Measurements from ENCODE around the gene BCAM. TPM values are rescaled to one million over a fixed set of nuclear protein-coding genes. Genes with fewer than 3 reads are reported as not detected.

The BCAM gene
- polyA plus RNA-seq, 2 of the 4 experiments (the other 2 are of a cell fraction): 18.4 to 88.1 TPM

- Histone ChIP-seq H3K27ac (no peak overlapping the region), H3K4me2 (no peak overlapping the region), H3K4me3 (no peak overlapping the region), H3K9me3 (no peaks in the 10 kb centered on the region), H3K4me1 (peaks cover 8% of the 10 kb centered on the region)
- ATAC-seq (no peak), FAIRE-seq (no peak), DNase-seq (ENCODE audit: low read depth in 1 of 2, low spot score in 1 of 2) (no peak)
- ChIA-PET CTCF (interaction anchor here (0.5 to 7.0 kb wide), 9 partner anchors 10 to 329 kb away, joined by 3 to 117 read pairs (median 5); partner anchors contain the start of gene BCAM), POLR2A (no interaction called here)
- no peak for TF ChIP-seq E2F6 (IDR thresholded peaks at IDR 0.05; ENCODE audit: borderline replicate concordance, low read depth)
- no peak for TF ChIP-seq POLR2AphosphoS2 (conservative IDR thresholded peaks at IDR 0.05; ENCODE audit: low read length)
- no peak for TF ChIP-seq GATA3 (IDR thresholded peaks at IDR 0.05; ENCODE audit: borderline replicate concordance)
- no peak for TF ChIP-seq ELK1 (IDR thresholded peaks at IDR 0.05; ENCODE audit: low read depth, low read length)
- TF ChIP-seq ZFP36 (IDR thresholded peaks at IDR 0.05; ENCODE audit: borderline replicate concordance, partially characterized antibody): no peak
- no peak for TF ChIP-seq HMGXB4 (CRISPR knock-in tag; IDR thresholded peaks at IDR 0.05; ENCODE audit: borderline replicate concordance)
- no peak for TF ChIP-seq BHLHE40 (IDR thresholded peaks at IDR 0.05; ENCODE audit: low read depth, low read length)
- no peak for TF ChIP-seq ZC3H11A (IDR thresholded peaks at IDR 0.05)
- TF ChIP-seq TP53 (CRISPR knock-in tag; IDR thresholded peaks at IDR 0.05): no peak
- TF ChIP-seq NR3C1 (IDR thresholded peaks at IDR 0.05): no peak
- TF ChIP-seq SREBF2 (IDR thresholded peaks at IDR 0.05): no peak
- TF ChIP-seq NPAS2 (CRISPR knock-in tag; IDR thresholded peaks at IDR 0.05; ENCODE audit: borderline replicate concordance): no peak
- no peak for TF ChIP-seq PBX3 (IDR thresholded peaks at IDR 0.05)
- no peak for TF ChIP-seq POLR2A (IDR thresholded peaks at IDR 0.05; ENCODE audit: low read length)
- TF ChIP-seq CBX8 (IDR thresholded peaks at IDR 0.05): no peak
- no peak for TF ChIP-seq RARB (CRISPR knock-in tag; IDR thresholded peaks at IDR 0.05)
- no peak for TF ChIP-seq ATOH8 (CRISPR knock-in tag; IDR thresholded peaks at IDR 0.05; ENCODE audit: low read depth)
- 75% methylated on average over 7 of the region's 7 CpGs for WGBS (ENCODE audit: missing lambda C conversion rate)
These were observed 31.9 kb downstream of the BCAM start for GRCh38 chr19:44840811-44841210.

- no peak for FAIRE-seq
- TF ChIP-seq ELK1 (IDR thresholded peaks at IDR 0.05; ENCODE audit: low read depth, low read length): no peak
- no peak for TF ChIP-seq HMGXB4 (CRISPR knock-in tag; IDR thresholded peaks at IDR 0.05; ENCODE audit: borderline replicate concordance)
- no peak for TF ChIP-seq PHF8 (IDR thresholded peaks at IDR 0.05; ENCODE audit: borderline replicate concordance, low read depth)
- TF ChIP-seq KDM5A (IDR thresholded peaks at IDR 0.05): no peak
- TF ChIP-seq RARB (CRISPR knock-in tag; IDR thresholded peaks at IDR 0.05): no peak
- TF ChIP-seq CBX8 (IDR thresholded peaks at IDR 0.05): no peak
- no peak for TF ChIP-seq NPAS2 (CRISPR knock-in tag; IDR thresholded peaks at IDR 0.05; ENCODE audit: borderline replicate concordance)
- TF ChIP-seq HES2 (IDR thresholded peaks at IDR 0.05): no peak
- TF ChIP-seq JUNB (IDR thresholded peaks at IDR 0.05): no peak
- TF ChIP-seq RNF2 (IDR thresholded peaks at IDR 0.05; ENCODE audit: borderline replicate concordance, low read depth): no peak
- no peak for TF ChIP-seq CBX2 (IDR thresholded peaks at IDR 0.05; ENCODE audit: borderline replicate concordance, low read depth)
- no peak for TF ChIP-seq HDAC2 (IDR thresholded peaks at IDR 0.05)
- no peak for TF ChIP-seq HOXB13 (CRISPR knock-in tag; IDR thresholded peaks at IDR 0.05; ENCODE audit: low read depth)
- no peak for TF ChIP-seq SREBF2 (IDR thresholded peaks at IDR 0.05)
- TF ChIP-seq HEYL (CRISPR knock-in tag; IDR thresholded peaks at IDR 0.05): no peak
- no peak for TF ChIP-seq FOSL2 (IDR thresholded peaks at IDR 0.05)
- TF ChIP-seq FOSL2 (CRISPR knock-in tag; IDR thresholded peaks at IDR 0.05): no peak
- TF ChIP-seq RFX5 (IDR thresholded peaks at IDR 0.05): no peak
- TF ChIP-seq NR3C1 (IDR thresholded peaks at IDR 0.05): no peak
- H3K9me3 ChIP-seq: no peaks in the 10 kb centered on the region
- no peak overlapping the region for H3K27ac ChIP-seq
- ChIA-PET POLR2A (no interaction called here), CTCF (interaction anchor here (0.6 to 7.0 kb wide), 7 partner anchors 10 to 152 kb away, joined by 3 to 117 read pairs (median 15); partner anchors contain the start of gene BCAM)
- H3K4me2 ChIP-seq: no peak overlapping the region
- no peak overlapping the region for H3K4me3 ChIP-seq
- WGBS (ENCODE audit: missing lambda C conversion rate): 77% methylated on average over 3 of the region's 3 CpGs
- DNase-seq (ENCODE audit: low read depth in 1 of 2, low spot score in 1 of 2): no peak
- ATAC-seq: no peak
- H3K4me1 ChIP-seq: peaks cover 8% of the 10 kb centered on the region
These were observed 32.3 kb downstream of the BCAM start for GRCh38 chr19:44841231-44841630.
